ENCODE results near the gene SSC4D.
"Not testable (repeated sequence)": the region's sequence is repeated elsewhere in the genome, so short reads cannot be mapped to it uniquely, and the experiment has no call there.

SSC4D gene

DNA sequence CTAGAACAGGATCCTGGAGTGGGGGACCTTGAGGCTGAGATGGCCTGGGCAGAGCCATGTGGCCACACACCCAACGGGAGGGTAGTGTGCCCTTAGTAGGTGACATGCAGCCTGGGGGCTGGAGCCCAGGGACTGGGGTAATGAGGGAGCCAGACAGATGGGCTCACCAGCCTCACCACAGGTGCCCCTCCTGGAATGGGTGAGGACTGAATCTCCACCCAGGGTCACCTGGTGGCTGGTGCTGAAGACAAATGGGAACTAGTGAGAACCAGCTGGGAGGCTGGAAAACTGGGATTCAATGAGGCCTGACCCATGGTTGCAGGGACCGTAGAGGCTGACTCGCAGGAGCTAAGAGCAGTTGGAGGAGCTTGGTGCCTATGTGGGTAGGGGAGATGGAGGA lies 21.3 kb upstream of the SSC4D start:
- Histone ChIP-seq H3K4me1 (no peaks in the 10 kb centered on the region), H3K4me3 (ENCODE audit: low read depth, low read length) (no peak overlapping the region), H3K9me3 (no peaks in the 10 kb centered on the region), H3K36me3 (no peaks in the 10 kb centered on the region), H3K27me3 (no peaks in the 10 kb centered on the region)
- DNase-seq, result no peak
- no peak for TF ChIP-seq CTCF (IDR thresholded peaks at IDR 0.05; ENCODE audit: low read depth, low read length)

DNA sequence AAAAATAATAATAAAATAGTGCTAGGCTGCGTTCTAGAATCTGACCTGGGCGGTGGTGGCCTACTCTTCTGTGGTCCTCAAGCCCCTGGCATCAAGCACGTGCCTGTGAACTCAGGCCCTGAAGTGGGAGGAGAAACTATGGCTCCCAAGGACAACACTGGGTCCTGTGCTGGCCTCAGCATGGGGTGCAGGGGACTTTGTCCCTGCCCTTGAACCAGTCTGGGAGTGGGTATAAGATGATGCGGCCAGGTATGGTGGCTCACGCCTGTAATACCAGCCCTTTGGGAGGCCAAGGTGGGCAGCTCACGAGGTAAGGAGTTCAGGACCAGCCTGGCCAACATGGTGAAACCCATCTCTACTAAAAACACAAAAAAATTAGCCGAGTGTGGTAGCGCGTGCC lies 20.7 kb upstream of the SSC4D start:
- Histone ChIP-seq H3K4me3 (ENCODE audit: low read depth, low read length) (no peak overlapping the region), H3K4me1 (no peaks in the 10 kb centered on the region), H3K36me3 (no peaks in the 10 kb centered on the region), H3K9me3 (no peaks in the 10 kb centered on the region), H3K27me3 (no peaks in the 10 kb centered on the region)
- TF ChIP-seq CTCF (IDR thresholded peaks at IDR 0.05; ENCODE audit: low read depth, low read length), result no peak
- no peak for DNase-seq

- H3K9me3 ChIP-seq, result no peaks in the 10 kb centered on the region
- no peak for TF ChIP-seq CTCF (IDR thresholded peaks at IDR 0.05; ENCODE audit: low read depth, low read length)
- H3K4me3 ChIP-seq (ENCODE audit: low read depth, low read length), result no peak overlapping the region
- no peaks in the 10 kb centered on the region for H3K36me3 ChIP-seq
- no peaks in the 10 kb centered on the region for H3K27me3 ChIP-seq
- no peak for DNase-seq
- no peaks in the 10 kb centered on the region for H3K4me1 ChIP-seq
Observed at GRCh38 chr7:76428868-76429805, 19.6 kb upstream of the SSC4D start.

- TF ChIP-seq CTCF (IDR thresholded peaks at IDR 0.05; ENCODE audit: low read depth, low read length), result no peak
- Histone ChIP-seq H3K27me3 (peaks cover 2% of the 10 kb centered on the region; the same call in 1 of the 2 replicates), H3K4me1 (no peaks in the 10 kb centered on the region), H3K9me3 (no peaks in the 10 kb centered on the region), H3K36me3 (no peaks in the 10 kb centered on the region), H3K4me3 (ENCODE audit: low read depth, low read length) (no peak overlapping the region)
- no peak for DNase-seq
Observed at GRCh38 chr7:76428149-76428823, 18.8 kb upstream of the SSC4D start.

GRCh38 chr7:76427635-76428034 lies 18.1 kb upstream of the SSC4D start:
- no peaks in the 10 kb centered on the region for H3K36me3 ChIP-seq
- no peak for DNase-seq
- TF ChIP-seq CTCF (IDR thresholded peaks at IDR 0.05; ENCODE audit: low read depth, low read length), result no peak
- H3K27me3 ChIP-seq, result peaks cover 3% of the 10 kb centered on the region; the same call in 1 of the 2 replicates
- no peaks in the 10 kb centered on the region for H3K4me1 ChIP-seq
- H3K9me3 ChIP-seq, result no peaks in the 10 kb centered on the region
- no peak overlapping the region for H3K4me3 ChIP-seq (ENCODE audit: low read depth, low read length)

- TF ChIP-seq CTCF (IDR thresholded peaks at IDR 0.05; ENCODE audit: low read depth, low read length), result no peak
- no peak overlapping the region for H3K4me3 ChIP-seq (ENCODE audit: low read depth, low read length)
- H3K36me3 ChIP-seq, result no peaks in the 10 kb centered on the region
- peaks cover 3% of the 10 kb centered on the region; the same call in 1 of the 2 replicates for H3K27me3 ChIP-seq
- no peaks in the 10 kb centered on the region for H3K4me1 ChIP-seq
- H3K9me3 ChIP-seq, result no peaks in the 10 kb centered on the region
- DNase-seq, result no peak
Observed at GRCh38 chr7:76426246-76426645, 16.7 kb upstream of the SSC4D start.

DNA sequence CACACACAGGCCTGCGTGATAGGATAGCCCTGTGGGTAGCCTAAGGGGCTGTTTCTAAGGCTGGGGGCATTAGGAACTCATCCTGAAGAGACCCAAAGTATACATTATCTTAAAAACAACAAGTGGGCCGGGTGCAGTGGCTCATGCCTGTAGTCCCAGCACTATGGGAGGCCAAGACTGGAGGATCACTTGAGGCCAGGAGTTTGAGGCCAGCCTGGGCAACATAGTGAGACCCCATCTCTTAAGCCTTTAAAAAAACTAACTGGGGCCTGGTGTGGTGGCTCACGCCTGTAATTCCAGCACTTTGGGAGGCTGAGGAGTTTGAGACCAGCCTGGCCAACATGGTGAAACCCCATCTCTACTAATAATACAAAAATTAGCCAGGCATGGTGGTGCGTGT lies 16.1 kb upstream of the SSC4D start:
- not testable (repeated sequence) for DNase-seq; H3K4me1 ChIP-seq; H3K36me3 ChIP-seq; H3K9me3 ChIP-seq; H3K4me3 ChIP-seq (ENCODE audit: low read depth, low read length); H3K27me3 ChIP-seq

All from BE2C (cell line).